Measurements from ENCODE around the gene PSMF1.
A peak's percentile ranks its signal among the peaks of the same experiment; 100 is the strongest.

Gene PSMF1, protein sequence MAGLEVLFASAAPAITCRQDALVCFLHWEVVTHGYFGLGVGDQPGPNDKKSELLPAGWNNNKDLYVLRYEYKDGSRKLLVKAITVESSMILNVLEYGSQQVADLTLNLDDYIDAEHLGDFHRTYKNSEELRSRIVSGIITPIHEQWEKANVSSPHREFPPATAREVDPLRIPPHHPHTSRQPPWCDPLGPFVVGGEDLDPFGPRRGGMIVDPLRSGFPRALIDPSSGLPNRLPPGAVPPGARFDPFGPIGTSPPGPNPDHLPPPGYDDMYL

DNA sequence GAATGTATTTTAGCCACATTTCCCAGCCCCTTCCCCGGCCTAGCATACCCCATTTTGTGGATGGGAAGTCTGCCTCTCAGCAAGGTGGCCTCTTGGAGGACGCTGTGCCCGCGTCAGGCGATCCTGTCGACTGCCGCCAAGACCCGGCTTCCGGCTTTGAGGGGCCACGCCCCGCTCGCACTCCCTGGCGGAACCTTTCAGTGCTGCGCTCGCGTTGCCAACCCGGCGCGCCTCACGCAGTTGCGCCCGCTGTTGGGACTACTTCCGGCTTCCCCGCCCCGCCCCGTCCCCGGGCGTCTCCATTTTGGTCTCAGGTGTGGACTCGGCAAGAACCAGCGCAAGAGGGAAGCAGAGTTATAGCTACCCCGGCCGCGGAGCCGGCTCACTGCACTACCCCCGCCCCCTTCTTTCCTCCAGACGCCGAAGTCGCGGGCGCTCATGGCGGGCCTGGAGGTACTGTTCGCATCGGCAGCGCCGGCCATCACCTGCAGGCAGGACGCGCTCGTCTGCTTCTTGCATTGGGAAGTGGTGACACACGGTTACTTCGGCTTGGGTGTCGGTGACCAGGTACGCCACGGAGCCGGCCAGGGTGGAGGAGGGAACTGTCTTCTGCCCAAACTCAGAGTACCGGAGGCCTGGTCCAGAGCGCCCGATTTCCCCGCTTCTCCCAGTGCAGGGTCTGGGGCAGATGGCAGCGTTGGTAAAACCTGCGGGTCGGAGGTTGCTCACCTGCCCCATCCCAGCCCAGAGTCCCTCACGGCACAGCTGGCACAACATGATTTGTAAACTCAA is at the start of gene PSMF1:
Gene PSMF1, plus strand, starts transcription at position 267 of the 792 bp plus-strand sequence. Its CDS starts 172 bp downstream, at position 439.
- TF ChIP-seq, protein P1, sequence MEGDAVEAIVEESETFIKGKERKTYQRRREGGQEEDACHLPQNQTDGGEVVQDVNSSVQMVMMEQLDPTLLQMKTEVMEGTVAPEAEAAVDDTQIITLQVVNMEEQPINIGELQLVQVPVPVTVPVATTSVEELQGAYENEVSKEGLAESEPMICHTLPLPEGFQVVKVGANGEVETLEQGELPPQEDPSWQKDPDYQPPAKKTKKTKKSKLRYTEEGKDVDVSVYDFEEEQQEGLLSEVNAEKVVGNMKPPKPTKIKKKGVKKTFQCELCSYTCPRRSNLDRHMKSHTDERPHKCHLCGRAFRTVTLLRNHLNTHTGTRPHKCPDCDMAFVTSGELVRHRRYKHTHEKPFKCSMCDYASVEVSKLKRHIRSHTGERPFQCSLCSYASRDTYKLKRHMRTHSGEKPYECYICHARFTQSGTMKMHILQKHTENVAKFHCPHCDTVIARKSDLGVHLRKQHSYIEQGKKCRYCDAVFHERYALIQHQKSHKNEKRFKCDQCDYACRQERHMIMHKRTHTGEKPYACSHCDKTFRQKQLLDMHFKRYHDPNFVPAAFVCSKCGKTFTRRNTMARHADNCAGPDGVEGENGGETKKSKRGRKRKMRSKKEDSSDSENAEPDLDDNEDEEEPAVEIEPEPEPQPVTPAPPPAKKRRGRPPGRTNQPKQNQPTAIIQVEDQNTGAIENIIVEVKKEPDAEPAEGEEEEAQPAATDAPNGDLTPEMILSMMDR (conservative IDR thresholded peaks at IDR 0.05) = peak; percentile 26
- peak within 1 kb of the TSS; percentile 97 for H3K27ac ChIP-seq

DNA sequence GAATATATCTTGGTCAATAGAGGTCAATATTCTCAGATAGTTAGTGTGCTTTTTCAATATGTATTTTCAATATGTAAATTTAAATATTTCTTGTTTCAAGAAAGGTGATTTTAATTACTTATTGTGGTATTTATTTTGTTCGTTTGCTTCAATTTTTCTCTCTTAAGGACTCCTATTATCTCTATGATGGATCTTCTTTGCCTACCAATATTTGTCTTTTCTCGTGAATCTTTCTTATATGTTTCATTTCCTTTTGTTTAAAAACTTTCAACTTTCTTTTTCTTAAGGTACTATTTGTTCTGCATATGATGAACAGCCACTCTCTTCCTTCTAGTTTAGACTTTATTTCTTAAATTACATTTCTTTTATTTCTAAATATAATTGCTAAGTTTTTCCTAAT is 46.1 kb upstream of the PSMF1 start:
- no peak overlapping the region for H3K27ac ChIP-seq
- TF ChIP-seq, protein P1 (conservative IDR thresholded peaks at IDR 0.05) = no peak

DNA sequence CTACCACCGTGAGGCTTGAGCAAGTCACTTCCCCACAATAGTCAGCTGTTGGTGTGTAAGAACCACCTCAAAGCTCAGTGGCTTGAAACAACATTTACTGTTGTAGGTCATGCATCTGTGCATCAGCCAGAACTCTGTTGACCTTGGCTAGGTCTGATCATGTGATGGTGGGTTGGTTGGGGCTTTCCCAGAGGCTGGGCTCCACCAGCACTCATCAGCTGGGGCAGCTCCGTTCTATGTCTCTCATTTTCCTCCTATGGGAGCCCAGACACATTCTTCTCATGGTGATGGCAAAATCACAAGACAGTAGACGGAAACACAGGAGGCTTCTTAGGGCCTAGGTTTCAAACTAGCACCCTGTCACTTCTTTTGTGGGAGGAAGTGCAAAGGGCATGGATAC is 42.8 kb upstream of the PSMF1 start:
- H3K27ac ChIP-seq = no peak overlapping the region
- TF ChIP-seq, protein P1 (conservative IDR thresholded peaks at IDR 0.05) = no peak

DNA sequence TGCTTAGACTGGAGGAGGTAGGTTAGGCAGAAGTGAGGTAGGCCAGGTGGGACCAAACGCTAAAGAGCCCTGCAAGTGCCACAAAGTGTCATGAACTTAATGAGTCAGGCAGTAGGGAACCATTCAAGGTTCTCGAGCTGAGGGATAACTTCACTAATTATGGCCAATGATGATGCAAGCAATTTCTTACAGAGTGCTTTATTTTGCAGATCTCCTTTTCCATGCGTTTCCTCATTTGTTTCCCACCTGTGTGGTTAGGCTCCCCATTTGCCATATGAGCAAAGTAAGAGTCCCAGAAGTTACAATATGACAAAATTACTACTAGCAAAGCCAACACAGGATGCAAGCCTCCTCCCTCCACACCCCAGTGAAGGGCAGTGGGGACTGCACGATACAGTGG is 36.5 kb upstream of the PSMF1 start:
- H3K27ac ChIP-seq = no peak overlapping the region
- TF ChIP-seq, protein P1 (conservative IDR thresholded peaks at IDR 0.05) = no peak

DNA sequence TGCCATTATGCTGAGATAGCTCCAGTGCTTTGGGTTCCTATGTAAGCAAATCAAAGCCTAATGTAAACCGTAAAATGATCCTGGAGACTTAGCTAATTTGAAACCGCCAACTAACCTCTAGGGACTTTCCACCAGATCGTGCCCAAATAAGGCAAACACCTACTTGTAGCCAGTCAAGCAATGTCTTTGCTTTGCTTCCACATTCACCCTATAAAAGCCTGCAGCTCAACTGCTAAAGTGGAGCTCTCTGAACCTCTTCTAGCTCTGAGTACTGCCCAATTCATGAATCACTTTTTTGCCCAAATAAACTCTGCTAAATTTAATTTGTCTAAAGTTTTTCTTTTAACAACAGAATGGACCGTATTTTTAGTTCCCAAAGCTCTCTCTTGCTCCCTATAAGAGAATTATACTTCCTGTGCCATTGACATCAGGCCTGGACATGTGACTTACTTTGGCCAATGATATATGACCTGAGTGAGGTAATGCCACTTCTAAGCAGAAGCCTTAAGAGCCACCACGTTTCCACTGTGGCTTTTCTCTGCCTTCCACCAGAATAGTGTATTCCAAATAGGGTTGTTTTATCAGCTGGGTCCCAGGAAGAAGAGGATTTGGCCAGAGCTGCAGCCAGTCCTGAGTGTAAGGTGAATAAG is 34.8 kb upstream of the PSMF1 start:
- H3K27ac ChIP-seq = no peak overlapping the region
- TF ChIP-seq, protein P1 (conservative IDR thresholded peaks at IDR 0.05) = no peak

DNA sequence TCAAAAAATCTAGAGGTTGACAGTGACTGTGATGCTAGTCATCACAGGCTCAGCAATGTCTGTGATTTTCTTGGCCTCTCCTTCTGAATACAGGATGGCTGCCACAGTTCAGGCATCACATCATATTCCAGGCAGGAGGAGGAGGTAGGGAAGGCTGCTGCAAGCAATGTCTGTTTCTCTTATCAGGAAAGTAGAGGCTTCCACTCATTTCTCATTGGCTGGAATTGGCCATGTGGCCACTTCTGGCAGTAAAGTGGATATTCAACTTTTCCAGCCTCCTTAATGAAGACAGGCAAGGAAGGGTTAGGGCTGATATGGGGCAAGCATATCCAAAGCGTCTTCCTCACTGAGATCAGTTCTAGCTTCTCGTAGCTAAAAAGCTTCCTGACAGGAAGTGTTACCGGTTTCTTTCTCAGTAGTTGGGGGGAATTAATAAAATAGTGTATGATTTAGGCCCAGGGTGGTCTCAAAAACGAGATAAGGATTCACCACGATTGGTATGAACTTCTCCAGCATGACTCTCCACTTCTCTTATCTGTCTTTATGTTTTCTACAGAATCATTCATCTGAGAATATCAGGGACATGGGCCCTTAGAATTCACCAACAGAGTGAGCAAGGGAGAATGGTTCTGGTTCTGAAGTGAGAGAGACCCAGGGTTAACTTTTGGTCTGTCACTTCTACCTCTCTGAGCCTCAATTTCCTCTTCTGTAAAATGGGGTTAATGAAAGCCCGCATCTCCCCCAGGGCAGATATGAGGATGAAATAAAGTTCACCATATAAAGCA is 32.7 kb upstream of the PSMF1 start:
- H3K27ac ChIP-seq = no peak overlapping the region
- TF ChIP-seq, protein P1 (conservative IDR thresholded peaks at IDR 0.05) = no peak
